Liver (tissue), 3 donors: ENCODE measurements around the gene IRF2.

Source experiments
- CTCF ChIP-seq: fragments of 150-350 bp; IDR thresholded peaks from 2 replicates; pipeline ENCODE4 v1.5.1; 2017; ENCODE audit warnings: improper control_type of control experiment, low read depth, low read length; ENCODE audit not compliant: missing input control
- JUND ChIP-seq, 2 donors: IDR thresholded peaks; 2 replicates each; pipeline ENCODE4 v1.6.1; 2016; ENCODE audit warnings: antibody characterized with exemption in 2 of 2
- YY1 ChIP-seq: IDR thresholded peaks from 2 replicates; pipeline ENCODE4 v1.6.1; 2016; ENCODE audit warnings: antibody characterized with exemption, mild to moderate bottlenecking
- TF ChIP-seq, protein P1 (sequence below): IDR thresholded peaks from 2 replicates; pipeline ENCODE4 v1.6.1; 2016; ENCODE audit warnings: antibody characterized with exemption
- donor health status: healthy.
- donor health status: healthy.

DNA sequence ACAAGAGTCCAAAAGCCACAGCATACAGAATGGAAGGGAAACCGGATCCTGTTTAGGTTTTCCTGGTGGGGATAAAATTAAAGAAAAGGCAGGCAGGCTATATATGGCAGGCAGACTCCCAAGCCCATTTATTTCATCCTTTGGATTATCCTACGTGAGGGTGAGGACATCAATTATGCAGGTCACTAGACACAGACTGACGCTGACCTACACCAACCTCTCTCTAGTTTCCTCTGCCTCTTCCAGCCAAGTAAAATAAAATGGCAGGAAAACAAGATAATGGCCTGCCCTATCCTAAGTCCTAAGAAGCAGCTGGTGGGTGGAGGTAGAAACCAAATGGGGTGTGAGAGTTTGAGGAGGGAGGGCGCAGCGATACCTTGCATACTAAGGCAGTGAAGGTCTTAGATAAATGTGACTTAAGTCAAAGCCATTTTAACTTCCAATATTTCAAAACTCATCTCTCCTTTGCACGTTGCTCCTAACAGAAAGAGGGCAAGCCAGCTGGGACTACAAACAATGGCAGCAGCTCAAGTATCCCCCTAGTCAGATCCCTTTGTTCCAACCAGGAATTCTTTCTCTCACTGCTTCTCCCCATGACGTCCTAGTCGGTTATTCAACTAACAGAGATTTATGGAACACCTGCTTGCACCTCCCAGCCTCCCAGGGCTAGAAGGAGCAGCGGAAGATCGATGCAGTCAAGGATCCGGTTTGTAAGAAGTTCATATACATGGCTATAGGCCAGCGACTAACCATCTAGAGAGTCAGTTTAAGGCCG lies 72.8 kb downstream of the IRF2 start:
- TF ChIP-seq CTCF, result no peak
- TF ChIP-seq, protein P1, sequence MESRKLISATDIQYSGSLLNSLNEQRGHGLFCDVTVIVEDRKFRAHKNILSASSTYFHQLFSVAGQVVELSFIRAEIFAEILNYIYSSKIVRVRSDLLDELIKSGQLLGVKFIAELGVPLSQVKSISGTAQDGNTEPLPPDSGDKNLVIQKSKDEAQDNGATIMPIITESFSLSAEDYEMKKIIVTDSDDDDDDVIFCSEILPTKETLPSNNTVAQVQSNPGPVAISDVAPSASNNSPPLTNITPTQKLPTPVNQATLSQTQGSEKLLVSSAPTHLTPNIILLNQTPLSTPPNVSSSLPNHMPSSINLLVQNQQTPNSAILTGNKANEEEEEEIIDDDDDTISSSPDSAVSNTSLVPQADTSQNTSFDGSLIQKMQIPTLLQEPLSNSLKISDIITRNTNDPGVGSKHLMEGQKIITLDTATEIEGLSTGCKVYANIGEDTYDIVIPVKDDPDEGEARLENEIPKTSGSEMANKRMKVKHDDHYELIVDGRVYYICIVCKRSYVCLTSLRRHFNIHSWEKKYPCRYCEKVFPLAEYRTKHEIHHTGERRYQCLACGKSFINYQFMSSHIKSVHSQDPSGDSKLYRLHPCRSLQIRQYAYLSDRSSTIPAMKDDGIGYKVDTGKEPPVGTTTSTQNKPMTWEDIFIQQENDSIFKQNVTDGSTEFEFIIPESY, result no peak
- no peak for TF ChIP-seq JUND (IDR thresholded peaks at IDR 0.05)
- TF ChIP-seq YY1, result no peak
